Measurements from ENCODE around the gene CER1.

DNA sequence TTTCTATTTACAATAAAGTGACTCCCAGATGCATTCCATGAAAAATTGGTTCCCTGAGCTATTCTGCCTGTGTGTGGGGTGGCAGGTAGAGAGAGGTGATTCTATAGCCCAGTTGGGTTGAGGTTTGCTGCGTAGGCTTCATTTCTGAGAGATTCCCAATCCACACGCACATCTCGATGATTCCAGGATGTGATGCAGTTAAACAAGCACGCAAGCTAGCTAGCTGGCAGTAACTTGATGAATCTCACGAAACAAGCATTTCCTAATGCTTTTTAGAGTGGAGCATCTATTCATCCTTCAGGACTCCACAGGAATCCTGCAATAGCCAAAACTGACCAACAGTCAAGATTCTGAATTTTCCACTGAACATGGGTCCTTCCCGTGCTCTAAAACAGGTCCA is 43.8 kb upstream of the CER1 start:
- TF ChIP-seq, protein P1, sequence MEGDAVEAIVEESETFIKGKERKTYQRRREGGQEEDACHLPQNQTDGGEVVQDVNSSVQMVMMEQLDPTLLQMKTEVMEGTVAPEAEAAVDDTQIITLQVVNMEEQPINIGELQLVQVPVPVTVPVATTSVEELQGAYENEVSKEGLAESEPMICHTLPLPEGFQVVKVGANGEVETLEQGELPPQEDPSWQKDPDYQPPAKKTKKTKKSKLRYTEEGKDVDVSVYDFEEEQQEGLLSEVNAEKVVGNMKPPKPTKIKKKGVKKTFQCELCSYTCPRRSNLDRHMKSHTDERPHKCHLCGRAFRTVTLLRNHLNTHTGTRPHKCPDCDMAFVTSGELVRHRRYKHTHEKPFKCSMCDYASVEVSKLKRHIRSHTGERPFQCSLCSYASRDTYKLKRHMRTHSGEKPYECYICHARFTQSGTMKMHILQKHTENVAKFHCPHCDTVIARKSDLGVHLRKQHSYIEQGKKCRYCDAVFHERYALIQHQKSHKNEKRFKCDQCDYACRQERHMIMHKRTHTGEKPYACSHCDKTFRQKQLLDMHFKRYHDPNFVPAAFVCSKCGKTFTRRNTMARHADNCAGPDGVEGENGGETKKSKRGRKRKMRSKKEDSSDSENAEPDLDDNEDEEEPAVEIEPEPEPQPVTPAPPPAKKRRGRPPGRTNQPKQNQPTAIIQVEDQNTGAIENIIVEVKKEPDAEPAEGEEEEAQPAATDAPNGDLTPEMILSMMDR (IDR thresholded peaks at IDR 0.05) = no peak
- TF ChIP-seq POLR2A (IDR thresholded peaks at IDR 0.05) = no peak

Measured in uterus (tissue), 2 donors.